ENCODE measurements around the gene IFI16. TPM values are rescaled to one million over a fixed set of nuclear protein-coding genes. Genes with fewer than 3 reads are reported as not detected.

The IFI16 gene
- polyA plus RNA-seq, 3 donors, result 64.8 to 99.7 (median 80.1) TPM

DNA sequence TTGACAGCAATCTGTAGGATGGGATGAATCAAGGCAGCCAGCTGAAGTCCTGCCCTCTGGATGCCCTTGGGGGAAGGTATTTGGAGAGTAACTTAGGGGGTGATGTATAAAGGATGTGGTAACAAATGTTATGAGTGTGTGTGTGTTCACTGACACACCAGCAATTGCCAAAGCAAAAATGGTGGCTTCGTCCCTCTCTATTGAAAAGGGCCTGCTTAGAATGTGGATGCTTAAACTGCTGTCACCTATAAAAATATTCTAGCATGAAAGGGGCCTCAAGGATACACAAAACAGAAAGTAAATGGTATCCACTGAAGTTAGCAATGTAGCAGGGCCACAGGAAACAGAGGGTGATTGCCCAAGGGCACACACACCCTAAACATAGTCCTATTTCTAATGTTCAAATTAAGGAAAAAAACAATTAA is 81.9 kb downstream of the IFI16 start:
- H3K36me3 Mint-ChIP-seq, result peaks cover 0 to 3% of the 10 kb centered on the region in 2 donors
- WGBS (ENCODE audit: insufficient coverage), result no CpG with 5 or more reads among the region's 1 CpG
- H3K4me3 ChIP-seq (replicated peaks in 1 of 3; ENCODE audit: low read depth in 2 of 3, low read length in 3 of 3), result peak overlapping the region in 1 of 3 experiments; percentile 47
- H3K4me3 Mint-ChIP-seq, result peak overlapping the region in 1 of 2 donors; percentile 46
- no peak overlapping the region for H2AFZ ChIP-seq (ENCODE audit: insufficient read depth, low read depth, low read length, poor library complexity, severe bottlenecking)
- no peaks in the 10 kb centered on the region for H3K27me3 ChIP-seq (ENCODE audit: control insufficient read depth in 2 of 2, insufficient read depth in 2 of 2, low read length in 2 of 2)
- H3K27ac Mint-ChIP-seq, result peak overlapping the region; percentile 95 to 99 (median 97)
- H3K27me3 Mint-ChIP-seq (ENCODE audit: low read depth in 3 of 3), result peaks cover 0 to 2% (median 1%) of the 10 kb centered on the region in 3 donors
- no peaks in the 10 kb centered on the region for H3K36me3 ChIP-seq (replicated peaks in 1 of 2; ENCODE audit: control insufficient read depth in 1 of 2, insufficient read depth in 2 of 2, low read length in 2 of 2)
- intact Hi-C loops (cut with micrococcal nuclease), result loop anchor here in 1 of 2 donors (2.0 kb wide), 1 partner anchor 15 kb away; the partner anchor contains the start of gene AIM2
- peak overlapping the region; percentile 55 for H3K4me2 ChIP-seq (replicated peaks; ENCODE audit: extremely low read depth, low read length, poor library complexity, severe bottlenecking)
- peaks cover 58% of the 10 kb centered on the region for H3K4me1 Mint-ChIP-seq
- no peaks in the 10 kb centered on the region for H4K20me1 ChIP-seq (ENCODE audit: insufficient read depth, low read length)
- peaks cover 62 to 68% of the 10 kb centered on the region in 2 donors for H3K4me1 ChIP-seq (ENCODE audit: control insufficient read depth in 1 of 2, insufficient read depth in 2 of 2, low read length in 2 of 2)
- peaks cover 0 to 3% (median 0%) of the 10 kb centered on the region in 7 donors for H3K9me3 Mint-ChIP-seq
- peak; percentile 54 to 85 (median 67) for DNase-seq
- peak overlapping the region; percentile 36 for H3K9ac ChIP-seq (ENCODE audit: insufficient read depth, low read length, poor library complexity, severe bottlenecking)
- TF ChIP-seq, protein P1, sequence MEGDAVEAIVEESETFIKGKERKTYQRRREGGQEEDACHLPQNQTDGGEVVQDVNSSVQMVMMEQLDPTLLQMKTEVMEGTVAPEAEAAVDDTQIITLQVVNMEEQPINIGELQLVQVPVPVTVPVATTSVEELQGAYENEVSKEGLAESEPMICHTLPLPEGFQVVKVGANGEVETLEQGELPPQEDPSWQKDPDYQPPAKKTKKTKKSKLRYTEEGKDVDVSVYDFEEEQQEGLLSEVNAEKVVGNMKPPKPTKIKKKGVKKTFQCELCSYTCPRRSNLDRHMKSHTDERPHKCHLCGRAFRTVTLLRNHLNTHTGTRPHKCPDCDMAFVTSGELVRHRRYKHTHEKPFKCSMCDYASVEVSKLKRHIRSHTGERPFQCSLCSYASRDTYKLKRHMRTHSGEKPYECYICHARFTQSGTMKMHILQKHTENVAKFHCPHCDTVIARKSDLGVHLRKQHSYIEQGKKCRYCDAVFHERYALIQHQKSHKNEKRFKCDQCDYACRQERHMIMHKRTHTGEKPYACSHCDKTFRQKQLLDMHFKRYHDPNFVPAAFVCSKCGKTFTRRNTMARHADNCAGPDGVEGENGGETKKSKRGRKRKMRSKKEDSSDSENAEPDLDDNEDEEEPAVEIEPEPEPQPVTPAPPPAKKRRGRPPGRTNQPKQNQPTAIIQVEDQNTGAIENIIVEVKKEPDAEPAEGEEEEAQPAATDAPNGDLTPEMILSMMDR (IDR thresholded peaks at IDR 0.05), result no peak
- H3K79me2 ChIP-seq (ENCODE audit: insufficient read depth, low read length), result no peaks in the 10 kb centered on the region
- peak overlapping the region; percentile 75 to 86 for H3K27ac ChIP-seq (ENCODE audit: low read depth in 1 of 2, low read length in 2 of 2)
- H3K9me3 ChIP-seq (replicated peaks in 1 of 2; ENCODE audit: control insufficient read depth in 1 of 2, insufficient read depth in 1 of 2, low read length in 2 of 2), result no peaks in the 10 kb centered on the region

DNA sequence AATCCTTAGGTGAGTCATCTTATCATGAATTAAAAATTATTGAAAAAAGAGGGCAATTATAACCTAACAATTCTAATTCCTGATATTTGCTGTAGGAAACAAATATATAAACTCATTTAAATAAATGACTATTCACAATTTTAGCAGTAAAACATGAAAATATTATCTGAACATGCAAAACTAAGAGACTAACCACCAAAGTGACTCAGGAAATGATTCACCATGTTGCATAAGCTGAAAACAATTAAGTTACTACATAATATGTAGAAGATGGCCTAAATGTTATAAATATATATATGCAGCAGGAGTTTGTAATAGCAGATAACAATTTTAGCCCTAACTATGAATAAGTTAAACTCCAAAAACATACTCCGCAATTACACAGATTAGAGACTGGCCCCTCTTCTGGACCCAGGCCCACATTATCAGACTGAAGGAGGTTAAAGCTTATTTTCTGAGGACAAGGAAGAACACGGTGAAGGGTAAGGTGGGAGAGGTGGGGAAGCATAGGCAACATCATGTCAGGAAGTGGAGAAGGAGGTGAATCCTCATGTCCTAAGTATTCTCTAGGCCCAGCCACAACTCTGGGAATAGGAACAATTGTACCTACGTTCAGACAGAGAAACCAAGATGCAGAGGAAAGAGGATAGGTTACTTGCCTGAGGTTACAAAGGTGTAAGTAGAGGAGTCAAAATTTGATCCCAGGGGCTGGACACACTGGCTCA is 82.5 kb downstream of the IFI16 start:
- H3K36me3 ChIP-seq (replicated peaks in 1 of 2; ENCODE audit: control insufficient read depth in 1 of 2, insufficient read depth in 2 of 2, low read length in 2 of 2), result no peaks in the 10 kb centered on the region
- H3K4me3 ChIP-seq (replicated peaks in 1 of 3; ENCODE audit: low read depth in 2 of 3, low read length in 3 of 3), result peak overlapping the region in 1 of 3 experiments; percentile 47
- peak overlapping the region; percentile 55 for H3K4me2 ChIP-seq (replicated peaks; ENCODE audit: extremely low read depth, low read length, poor library complexity, severe bottlenecking)
- no peaks in the 10 kb centered on the region for H3K79me2 ChIP-seq (ENCODE audit: insufficient read depth, low read length)
- H3K27me3 ChIP-seq (ENCODE audit: control insufficient read depth in 2 of 2, insufficient read depth in 2 of 2, low read length in 2 of 2), result no peaks in the 10 kb centered on the region
- H3K27me3 Mint-ChIP-seq (ENCODE audit: low read depth in 3 of 3), result peaks cover 0 to 2% (median 1%) of the 10 kb centered on the region in 3 donors
- peaks cover 0 to 3% (median 0%) of the 10 kb centered on the region in 7 donors for H3K9me3 Mint-ChIP-seq
- peak; percentile 78 to 93 (median 87) for DNase-seq
- peak overlapping the region; percentile 95 to 99 (median 97) for H3K27ac Mint-ChIP-seq
- no peaks in the 10 kb centered on the region for H4K20me1 ChIP-seq (ENCODE audit: insufficient read depth, low read length)
- H3K4me1 Mint-ChIP-seq, result peaks cover 56% of the 10 kb centered on the region
- TF ChIP-seq, protein P1 (IDR thresholded peaks at IDR 0.05), result no peak
- H3K36me3 Mint-ChIP-seq, result peaks cover 0 to 3% of the 10 kb centered on the region in 2 donors
- peaks cover 60 to 63% of the 10 kb centered on the region in 2 donors for H3K4me1 ChIP-seq (ENCODE audit: control insufficient read depth in 1 of 2, insufficient read depth in 2 of 2, low read length in 2 of 2)
- 13% methylated on average over 1 of the region's 3 CpGs for WGBS (ENCODE audit: insufficient coverage)
- no peaks in the 10 kb centered on the region for H3K9me3 ChIP-seq (replicated peaks in 1 of 2; ENCODE audit: control insufficient read depth in 1 of 2, insufficient read depth in 1 of 2, low read length in 2 of 2)
- H3K27ac ChIP-seq (ENCODE audit: low read depth in 1 of 2, low read length in 2 of 2), result peak overlapping the region; percentile 75 to 86
- H3K4me3 Mint-ChIP-seq, result peak overlapping the region in 1 of 2 donors; percentile 78
- H2AFZ ChIP-seq (ENCODE audit: insufficient read depth, low read depth, low read length, poor library complexity, severe bottlenecking), result peak overlapping the region; percentile 9
- H3K9ac ChIP-seq (ENCODE audit: insufficient read depth, low read length, poor library complexity, severe bottlenecking), result peak overlapping the region; percentile 36
- intact Hi-C loops (cut with micrococcal nuclease), result no loop called here
